GM18870 (cell line): ENCODE data around the gene SMARCA4.
"Not testable (repeated sequence)": the region's sequence is repeated elsewhere in the genome, so short reads cannot be mapped to it uniquely, and the experiment has no call there.

Experiments used
- ATAC-seq: cut with Tn5 transposase; IDR thresholded peaks from one replicate; pipeline ENCODE4 v1.9.1; 2021; ENCODE audit warnings: moderate library complexity; ENCODE audit not compliant: unreplicated experiment

Gene SMARCA4

GRCh38 chr19:10975374-10976130, 14.7 kb downstream of the SMARCA4 start:
- no peak for ATAC-seq

DNA sequence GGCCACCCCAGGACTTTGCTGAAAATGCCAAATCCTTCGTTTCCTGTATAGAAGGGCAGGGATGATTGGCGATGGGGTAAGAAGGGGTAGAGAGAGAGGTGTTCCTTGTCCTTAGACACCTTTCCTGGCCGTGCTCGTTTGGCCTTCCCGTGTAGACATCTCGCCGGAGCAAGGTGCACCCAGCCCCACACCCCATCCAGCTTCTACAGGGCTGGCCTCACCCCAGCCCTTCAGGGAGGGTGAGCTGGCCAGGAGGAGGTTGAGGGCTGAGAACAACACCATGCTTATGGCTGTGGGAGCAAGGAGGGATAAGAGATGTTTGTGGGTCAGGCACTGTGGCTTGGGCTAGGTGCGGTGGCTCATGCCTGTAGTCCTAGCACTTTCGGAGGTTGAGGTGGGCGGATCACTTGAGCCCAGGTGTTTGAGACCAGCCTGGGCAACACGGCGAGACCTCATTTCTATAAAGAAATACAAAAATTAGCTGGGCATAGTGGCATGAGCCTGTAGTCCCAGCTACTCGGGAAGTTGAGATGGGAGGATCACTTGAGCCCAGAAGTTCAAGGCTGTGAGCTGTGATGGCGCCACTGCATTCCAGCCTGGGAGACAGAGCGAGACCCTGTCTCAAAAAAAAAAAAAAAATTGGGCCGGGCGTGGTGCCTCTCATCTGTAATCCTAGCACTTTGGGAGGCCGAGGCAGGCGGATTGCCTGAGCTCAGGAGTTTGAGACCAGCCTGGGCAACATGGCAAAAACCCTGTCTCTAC, 15.5 kb downstream of the SMARCA4 start:
- no peak for ATAC-seq

DNA sequence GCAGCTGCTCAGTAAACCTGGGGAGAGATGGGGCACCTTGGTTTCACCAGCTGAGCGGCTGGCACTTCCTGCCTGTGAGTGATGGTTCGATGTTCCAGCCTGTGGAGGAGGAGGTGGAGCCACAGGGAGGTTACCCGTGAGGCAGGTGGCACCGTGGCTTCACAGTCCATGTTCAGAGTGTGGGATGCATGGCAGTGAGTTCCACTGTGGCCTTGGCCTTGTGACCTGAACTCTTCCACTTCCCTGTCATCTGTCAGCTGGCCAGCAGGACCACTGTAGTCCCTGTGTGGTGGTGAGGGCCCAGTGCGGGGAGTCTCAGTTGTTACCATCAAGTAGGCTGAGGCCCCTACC, 16.9 kb downstream of the SMARCA4 start:
- no peak for ATAC-seq

DNA sequence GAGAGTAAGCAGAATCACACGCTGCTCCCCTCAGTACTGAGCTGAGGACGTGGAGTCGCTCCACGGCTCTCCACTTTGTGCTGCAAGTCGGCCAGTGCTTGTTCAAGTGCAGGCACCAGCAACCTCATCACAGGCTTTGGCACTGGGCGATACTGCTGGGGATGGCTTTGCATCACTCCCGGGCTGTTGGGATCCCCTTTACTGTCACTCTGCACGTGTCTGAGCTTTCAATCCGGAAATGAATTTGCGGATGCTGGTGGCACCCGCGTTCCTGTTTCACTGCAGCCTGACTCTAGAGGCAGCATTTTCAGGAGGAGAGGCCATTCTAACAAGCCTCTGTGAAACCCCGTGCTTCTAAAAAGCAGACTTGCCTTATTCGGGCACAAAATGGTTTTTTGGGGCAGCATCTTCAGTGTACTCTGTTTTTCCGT, 19.1 kb downstream of the SMARCA4 start:
- ATAC-seq = no peak

DNA sequence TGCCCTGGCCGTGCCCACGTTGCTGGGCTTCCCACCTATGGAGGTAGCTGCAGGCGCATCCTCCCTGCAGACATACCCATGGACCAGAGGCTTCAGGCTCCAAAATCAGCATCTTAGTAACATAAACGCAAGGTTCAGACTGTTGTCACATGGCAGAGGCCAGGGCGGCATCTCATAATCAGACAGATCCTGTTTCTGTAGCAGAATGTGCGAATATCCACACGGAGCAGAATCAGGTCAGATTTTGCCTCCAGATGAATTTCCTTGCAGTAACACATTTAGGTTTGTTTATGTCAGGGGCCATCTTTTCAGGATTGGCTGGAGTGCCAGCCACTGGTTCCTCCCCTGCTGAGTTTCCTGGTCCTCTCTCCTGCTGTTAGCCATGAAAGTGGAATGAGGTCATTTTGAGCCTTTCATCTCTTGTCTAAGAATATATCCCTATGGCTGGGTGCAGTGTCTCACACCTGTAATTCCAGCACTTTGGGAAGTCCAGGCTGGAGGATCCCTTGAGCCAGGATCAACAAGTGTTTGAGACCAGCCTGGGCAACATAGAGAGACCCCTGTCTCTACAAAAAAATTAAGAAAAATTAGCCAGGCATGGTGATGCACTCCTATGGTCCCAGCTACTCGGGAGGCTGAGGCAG, 20.5 kb downstream of the SMARCA4 start:
- ATAC-seq = no peak

DNA sequence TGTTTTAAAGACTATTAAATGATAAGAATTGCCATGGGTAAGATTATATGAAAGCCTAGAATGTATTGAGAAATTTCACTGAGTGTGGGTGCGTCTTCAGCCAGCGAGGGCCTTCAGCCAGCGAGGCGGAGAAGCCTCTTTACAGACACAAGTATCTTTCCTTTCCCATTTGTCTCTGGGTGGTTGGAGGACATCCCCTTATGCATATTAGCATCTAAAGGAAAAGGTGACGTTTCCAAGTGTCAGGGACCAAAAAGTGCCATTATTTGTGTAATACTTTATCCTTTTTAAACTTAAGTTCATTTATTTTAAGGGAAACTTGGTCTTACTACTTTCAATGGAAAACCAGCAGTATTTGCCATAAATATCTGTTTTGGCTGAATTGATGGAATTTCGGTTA, 22.2 kb downstream of the SMARCA4 start:
- ATAC-seq = no peak

DNA sequence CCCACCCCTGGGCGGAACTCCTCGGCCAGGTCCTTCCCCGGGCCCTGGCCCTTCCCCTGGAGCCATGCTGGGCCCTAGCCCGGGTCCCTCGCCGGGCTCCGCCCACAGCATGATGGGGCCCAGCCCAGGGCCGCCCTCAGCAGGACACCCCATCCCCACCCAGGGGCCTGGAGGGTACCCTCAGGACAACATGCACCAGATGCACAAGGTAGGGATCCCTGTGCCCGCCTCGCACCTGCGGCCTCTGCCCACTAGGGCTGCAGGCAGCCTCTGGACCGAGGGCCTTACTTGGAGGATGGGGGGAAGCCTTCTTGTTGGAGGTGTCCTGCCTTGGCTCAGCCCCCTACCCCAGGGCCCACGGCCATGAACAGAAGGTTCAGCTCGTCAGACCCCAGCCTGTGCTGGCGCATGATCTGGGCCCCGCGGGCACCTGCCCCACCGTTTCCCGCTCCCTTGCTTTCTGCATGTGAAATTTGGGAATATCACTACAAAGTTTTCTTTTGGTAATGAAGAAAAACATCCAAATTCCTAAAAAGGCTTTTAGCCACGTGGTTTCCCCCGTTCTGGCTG, 23.4 kb downstream of the SMARCA4 start:
- no peak for ATAC-seq

GRCh38 chr19:10985502-10985901, 24.7 kb downstream of the SMARCA4 start:
- ATAC-seq = no peak

- ATAC-seq = no peak
These were observed 25.7 kb downstream of the SMARCA4 start for GRCh38 chr19:10986301-10987127.

DNA sequence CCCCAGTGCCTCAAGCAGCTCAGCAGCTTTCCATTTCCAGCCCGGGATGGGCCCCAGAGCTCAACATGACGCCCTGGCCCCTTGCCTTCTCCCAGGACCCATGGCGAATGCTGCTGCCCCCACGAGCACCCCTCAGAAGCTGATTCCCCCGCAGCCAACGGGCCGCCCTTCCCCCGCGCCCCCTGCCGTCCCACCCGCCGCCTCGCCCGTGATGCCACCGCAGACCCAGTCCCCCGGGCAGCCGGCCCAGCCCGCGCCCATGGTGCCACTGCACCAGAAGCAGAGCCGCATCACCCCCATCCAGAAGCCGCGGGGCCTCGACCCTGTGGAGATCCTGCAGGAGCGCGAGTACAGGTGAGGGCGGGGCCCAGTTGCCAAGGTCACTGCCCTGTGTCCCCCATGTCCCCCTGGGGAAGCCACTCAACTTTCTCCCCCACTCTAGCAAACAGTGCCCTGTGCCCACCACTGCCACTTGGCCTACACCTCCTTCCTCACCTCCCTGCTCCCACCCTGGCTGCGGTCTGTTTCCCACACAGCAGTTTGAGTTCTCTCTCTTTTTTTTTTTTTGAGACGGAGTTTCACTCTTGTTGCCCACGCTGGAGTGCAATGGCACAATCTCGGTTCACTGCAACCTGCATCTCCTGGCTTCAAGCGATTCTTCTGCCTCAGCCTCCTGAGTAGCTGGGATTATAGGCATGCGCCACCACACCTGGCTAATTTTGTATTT, 26.9 kb downstream of the SMARCA4 start:
- no peak for ATAC-seq

DNA sequence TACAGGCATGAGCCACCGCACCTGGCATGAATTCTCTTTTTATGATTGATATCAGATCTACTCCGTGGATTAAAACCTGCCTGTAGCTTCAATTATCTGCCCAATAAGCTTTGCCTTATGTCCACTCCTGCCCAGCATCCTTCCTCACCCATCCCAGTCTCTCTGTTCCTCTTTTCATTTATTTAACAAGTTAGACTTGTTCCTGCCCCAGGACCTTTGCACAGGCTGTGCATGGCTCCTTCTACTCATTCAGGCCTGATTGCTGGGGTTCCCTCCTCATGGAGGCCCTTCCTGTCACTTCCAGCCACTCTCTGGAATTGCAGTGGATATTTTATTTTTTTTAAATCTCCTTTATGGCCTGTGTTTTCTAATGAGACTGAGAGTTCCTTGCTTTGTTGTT, 27.6 kb downstream of the SMARCA4 start:
- no peak for ATAC-seq

DNA sequence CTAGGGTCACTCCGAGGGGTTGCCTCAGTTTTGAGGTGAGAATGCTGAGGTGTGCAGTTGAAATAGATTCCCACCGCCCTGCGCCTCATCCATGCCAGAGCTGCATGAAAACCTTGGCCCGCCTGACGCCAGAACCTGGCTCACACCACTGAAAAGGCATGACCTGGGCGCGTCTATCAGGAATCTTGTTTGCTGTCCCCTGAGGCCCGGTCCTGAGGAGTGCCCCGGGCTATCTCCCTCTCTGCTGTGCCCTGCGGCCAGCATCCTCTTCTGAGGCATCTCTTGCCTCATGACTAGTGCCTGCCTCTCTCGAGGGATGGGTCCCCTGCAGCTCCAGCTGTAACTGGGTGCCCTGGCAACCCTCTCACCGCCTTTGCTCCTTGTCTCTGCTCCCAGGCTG, 28.1 kb downstream of the SMARCA4 start:
- ATAC-seq = no peak

GRCh38 chr19:10991076-10991475, 30.2 kb downstream of the SMARCA4 start:
- no peak for ATAC-seq

GRCh38 chr19:10991521-10992081, 30.8 kb downstream of the SMARCA4 start:
- no peak for ATAC-seq

GRCh38 chr19:10992174-10992573, 31.3 kb downstream of the SMARCA4 start:
- not testable (repeated sequence) for ATAC-seq

DNA sequence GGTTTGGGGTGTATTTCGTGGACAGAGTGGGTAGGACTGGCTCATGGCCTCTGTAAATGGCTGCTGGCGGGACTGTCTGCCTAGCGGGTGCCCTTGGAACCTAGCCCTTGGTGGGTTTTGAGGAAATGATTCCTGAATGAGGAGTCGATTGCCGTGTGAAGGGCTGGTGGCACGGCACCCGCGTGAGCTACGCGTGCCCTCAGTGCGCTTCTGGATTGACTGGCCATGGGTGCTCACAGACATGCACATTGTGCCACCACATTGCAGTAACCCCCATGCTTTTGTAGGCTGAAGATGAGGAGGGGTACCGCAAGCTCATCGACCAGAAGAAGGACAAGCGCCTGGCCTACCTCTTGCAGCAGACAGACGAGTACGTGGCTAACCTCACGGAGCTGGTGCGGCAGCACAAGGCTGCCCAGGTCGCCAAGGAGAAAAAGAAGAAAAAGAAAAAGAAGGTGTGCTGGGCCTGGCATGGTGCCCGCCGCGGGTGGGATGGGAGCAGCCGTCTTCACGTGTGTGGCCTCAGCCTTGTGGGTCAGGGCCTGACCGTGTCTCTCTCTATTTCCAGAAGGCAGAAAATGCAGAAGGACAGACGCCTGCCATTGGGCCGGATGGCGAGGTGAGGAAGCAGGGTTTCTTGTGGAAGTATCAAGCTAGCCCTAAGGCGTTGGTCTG, 35.2 kb downstream of the SMARCA4 start:
- no peak for ATAC-seq

DNA sequence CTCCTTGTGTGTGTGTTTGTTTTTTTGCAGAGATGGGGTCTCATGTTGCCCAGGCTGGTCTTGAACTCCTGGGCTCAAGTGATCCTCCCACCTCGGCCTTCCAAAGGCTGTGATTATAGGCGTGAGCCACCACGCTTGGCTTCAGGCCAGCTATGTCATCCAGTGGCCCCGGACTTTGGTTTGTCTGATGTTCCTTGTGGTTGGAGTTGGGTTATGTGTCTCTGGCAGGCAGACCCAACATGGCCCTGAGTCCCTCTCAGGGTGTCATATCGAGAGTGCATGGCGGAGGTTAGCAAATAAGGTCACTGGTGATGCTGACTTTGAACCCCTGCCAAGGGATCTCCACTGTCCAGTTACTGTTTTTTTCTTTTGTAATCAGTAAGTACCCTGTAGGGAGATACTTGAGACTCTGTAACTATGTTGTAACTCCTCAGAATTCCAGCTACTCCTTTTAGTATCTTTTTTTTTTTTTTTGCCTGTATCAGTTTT, 37.3 kb downstream of the SMARCA4 start:
- ATAC-seq = no peak

DNA sequence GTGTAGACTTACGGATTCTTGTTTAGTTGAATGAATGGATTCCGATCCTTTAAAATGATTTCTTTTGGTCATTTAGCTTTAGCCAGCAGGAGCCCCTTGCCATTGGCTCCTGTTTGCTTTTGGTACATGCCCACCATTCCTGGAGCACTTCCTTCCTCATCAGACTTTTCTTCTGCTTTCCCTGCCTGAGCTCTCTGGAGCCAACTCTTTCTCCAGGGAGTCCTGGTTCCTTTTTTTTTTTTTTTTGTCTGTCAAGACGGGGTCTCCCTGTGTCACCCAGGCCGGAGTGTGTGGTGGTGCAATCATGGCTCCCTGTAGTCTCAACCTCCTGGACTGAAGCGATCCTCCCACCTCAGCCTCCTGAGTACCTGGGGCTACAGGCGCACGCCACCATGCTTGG, 37.8 kb downstream of the SMARCA4 start:
- no peak for ATAC-seq

DNA sequence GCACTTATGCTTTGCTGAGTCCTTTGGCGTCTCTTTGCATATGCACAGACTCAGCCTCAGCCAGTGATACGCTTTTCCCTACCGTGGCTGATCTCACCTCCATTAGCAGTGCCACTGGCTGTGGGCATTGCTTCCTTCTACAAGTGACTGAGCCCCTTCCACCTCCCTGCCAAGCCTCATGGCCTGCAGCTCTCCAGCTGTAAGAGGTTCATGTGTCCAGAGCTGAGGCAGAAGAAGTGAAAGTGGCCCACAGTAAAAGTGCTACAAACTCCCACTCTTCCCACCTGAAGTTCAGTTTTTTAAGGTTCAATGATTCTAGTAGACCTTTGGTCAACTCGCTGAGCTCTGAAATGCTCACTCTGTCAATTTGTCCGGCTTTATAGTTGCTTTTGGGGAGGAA, 44.7 kb downstream of the SMARCA4 start:
- no peak for ATAC-seq
